GM19239 (cell line): Measurements from ENCODE around the gene EIF4EBP3.
A peak's percentile ranks its signal among the peaks of the same experiment; 100 is the strongest.

Experiments
- DNase-seq: peaks from one replicate; pipeline ENCODE4 v3.0.0; 2011; ENCODE audit warnings: low spot score; ENCODE audit not compliant: insufficient read length
- FAIRE-seq: peaks from 2 replicates; lab custom pipeline; 2011; peaks lifted over from hg19 to GRCh38; lab: Jason Lieb, UNC

The EIF4EBP3 gene

GRCh38 chr5:140555747-140556312 lies 8.4 kb downstream of the EIF4EBP3 start:
- FAIRE-seq = peak; percentile 65
- DNase-seq = no peak

- DNase-seq (no peak), FAIRE-seq (peak; percentile 64)
Observed at GRCh38 chr5:140556438-140556837, 9.0 kb downstream of the EIF4EBP3 start.

- FAIRE-seq (peak; percentile 90), DNase-seq (peak; percentile 83)
Observed at GRCh38 chr5:140557136-140557805, 9.8 kb downstream of the EIF4EBP3 start, which contains the start of gene SRA1. Gene SRA1 (minus strand): TSS chr5:140557473. CDS start chr5:140557452, 21 bp downstream.

- DNase-seq (no peak), FAIRE-seq (peak; percentile 48)
Observed at GRCh38 chr5:140557965-140558364, 10.5 kb downstream of the EIF4EBP3 start.

GRCh38 chr5:140558542-140558941 lies 11.1 kb downstream of the EIF4EBP3 start:
- FAIRE-seq (no peak), DNase-seq (no peak)

- FAIRE-seq (no peak), DNase-seq (no peak)
Observed at GRCh38 chr5:140560227-140560626, 12.8 kb downstream of the EIF4EBP3 start.

- DNase-seq (no peak), FAIRE-seq (no peak)
Observed at GRCh38 chr5:140561753-140562523, 14.5 kb downstream of the EIF4EBP3 start.

- DNase-seq (no peak), FAIRE-seq (no peak)
Observed at GRCh38 chr5:140563596-140563995, 16.1 kb downstream of the EIF4EBP3 start.

GRCh38 chr5:140564196-140565023 lies 16.9 kb downstream of the EIF4EBP3 start, which contains the start of the genes APBB3 and SLC35A4:
Gene APBB3 (minus strand): TSS chr5:140564598. CDS start chr5:140564245, 353 bp downstream.
Gene SLC35A4 (plus strand): TSS chr5:140564828. CDS start chr5:140567170, 2,342 bp downstream.
- DNase-seq (peak; percentile 81), FAIRE-seq (peak; percentile 98)

GRCh38 chr5:140565024-140565779 lies 17.7 kb downstream of the EIF4EBP3 start:
- no peak for FAIRE-seq

GRCh38 chr5:140565780-140566095 lies 18.3 kb downstream of the EIF4EBP3 start:
- FAIRE-seq = no peak

More at GRCh38 chr5:140565024-140565779, 17.7 kb downstream of the EIF4EBP3 start:
- no peak for DNase-seq

GRCh38 chr5:140566665-140567064 lies 19.2 kb downstream of the EIF4EBP3 start:
- FAIRE-seq (no peak), DNase-seq (no peak)

More at GRCh38 chr5:140565780-140566095, 18.3 kb downstream of the EIF4EBP3 start:
- no peak for DNase-seq

GRCh38 chr5:140567136-140567818 lies 19.8 kb downstream of the EIF4EBP3 start:
- FAIRE-seq (no peak), DNase-seq (no peak)

- no peak for DNase-seq
- FAIRE-seq = no peak
Observed at GRCh38 chr5:140567871-140568270, 20.4 kb downstream of the EIF4EBP3 start.

- no peak for DNase-seq
- FAIRE-seq = no peak
Observed at GRCh38 chr5:140568443-140569063, 21.1 kb downstream of the EIF4EBP3 start.

- FAIRE-seq (peak; percentile 95), DNase-seq (peak; percentile 36)
Observed at GRCh38 chr5:140569197-140569596, 21.7 kb downstream of the EIF4EBP3 start.

GRCh38 chr5:140570058-140570457 lies 22.6 kb downstream of the EIF4EBP3 start:
- DNase-seq (no peak), FAIRE-seq (no peak)

- FAIRE-seq (no peak), DNase-seq (no peak)
Observed at GRCh38 chr5:140570488-140570887, 23.0 kb downstream of the EIF4EBP3 start.
